GM18505 (cell line): Measurements from ENCODE around the gene GOSR2.

ENCODE experiments used
- ATAC-seq: cut with Tn5 transposase; IDR thresholded peaks from one replicate; pipeline ENCODE4 v1.9.1; 2021; ENCODE audit not compliant: unreplicated experiment
- POLR2A ChIP-seq: IDR thresholded peaks from 4 replicates; pipeline ENCODE4 v1.6.1; 2011; ENCODE audit warnings: borderline replicate concordance; ENCODE audit not compliant: insufficient read depth, insufficient read length; ENCODE audit errors: extremely low read depth

Gene GOSR2

DNA sequence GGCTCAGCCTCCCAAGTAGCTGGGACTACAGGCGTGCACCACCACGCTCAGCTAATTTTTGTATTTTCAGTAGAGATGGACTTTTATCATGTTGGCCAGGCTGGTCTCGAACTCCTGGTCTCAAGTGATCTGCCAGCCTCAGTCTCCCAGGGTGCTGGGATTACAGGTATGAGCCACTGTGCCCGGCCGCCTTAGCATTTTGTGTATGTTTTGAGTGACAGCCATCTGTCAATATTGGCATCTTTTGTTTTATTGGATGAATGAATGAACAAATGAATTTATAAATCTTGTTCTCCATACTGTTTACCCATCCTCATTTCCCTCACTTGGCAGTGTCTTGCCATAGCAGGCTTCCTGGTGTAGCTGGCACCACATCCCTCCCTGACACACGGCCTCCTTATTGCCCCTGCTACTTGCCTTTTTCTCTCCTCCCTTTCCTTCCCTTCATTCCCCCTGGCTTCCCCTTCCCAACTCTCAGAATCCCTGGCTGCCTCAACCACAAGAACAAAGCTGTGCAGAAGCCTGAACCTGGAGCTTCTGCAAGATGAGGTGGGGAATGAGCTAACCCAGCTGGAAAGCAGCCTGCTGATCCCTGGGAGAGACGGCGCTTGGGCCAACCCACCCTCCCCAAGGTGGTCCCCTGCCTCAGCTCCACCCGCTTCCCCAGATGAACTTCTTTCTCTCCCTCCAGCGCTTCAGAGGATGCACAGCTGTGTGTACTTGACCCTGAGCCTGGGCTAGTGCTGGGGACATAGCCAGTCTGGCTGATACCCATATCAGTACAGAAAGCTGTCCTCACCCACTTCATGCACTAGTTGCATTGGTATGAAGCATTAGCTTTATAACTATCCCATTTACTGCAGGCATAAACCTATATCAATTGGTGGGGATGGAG, 37.3 kb upstream of the GOSR2 start:
- no peak for ATAC-seq

GRCh38 chr17:46886310-46886663, 36.7 kb upstream of the GOSR2 start:
- TF ChIP-seq POLR2A = no peak
- no peak for ATAC-seq

More for the DNA sequence above, 37.3 kb upstream of the GOSR2 start:
- no peak for TF ChIP-seq POLR2A

- ATAC-seq = no peak
Measured at GRCh38 chr17:46887717-46888116, 35.2 kb upstream of the GOSR2 start.

GRCh38 chr17:46888727-46889126, 34.2 kb upstream of the GOSR2 start:
- no peak for ATAC-seq
- TF ChIP-seq POLR2A = no peak

More at GRCh38 chr17:46887717-46888116, 35.2 kb upstream of the GOSR2 start:
- no peak for TF ChIP-seq POLR2A

DNA sequence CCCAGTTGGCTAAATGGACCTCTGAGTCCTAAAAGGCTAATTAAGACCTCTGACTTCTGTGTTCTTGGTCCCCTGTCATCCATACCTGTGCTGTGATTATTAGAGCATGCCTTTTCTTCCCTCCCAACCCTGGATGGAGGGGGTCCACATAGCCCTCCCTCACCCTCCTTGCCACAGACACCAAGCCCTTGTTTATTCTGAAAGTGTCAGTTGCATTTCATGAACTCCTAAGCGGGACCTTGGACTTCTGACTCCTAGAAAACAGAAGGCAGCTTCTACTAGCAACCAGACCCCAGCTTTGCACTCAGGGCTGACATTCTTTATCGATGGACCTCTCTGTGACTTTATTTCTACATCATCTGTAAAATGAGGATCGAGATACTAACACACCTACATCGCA, 33.4 kb upstream of the GOSR2 start:
- TF ChIP-seq POLR2A = no peak
- no peak for ATAC-seq

- ATAC-seq = no peak
- TF ChIP-seq POLR2A = no peak
Measured at GRCh38 chr17:46889992-46890564, 32.9 kb upstream of the GOSR2 start.

DNA sequence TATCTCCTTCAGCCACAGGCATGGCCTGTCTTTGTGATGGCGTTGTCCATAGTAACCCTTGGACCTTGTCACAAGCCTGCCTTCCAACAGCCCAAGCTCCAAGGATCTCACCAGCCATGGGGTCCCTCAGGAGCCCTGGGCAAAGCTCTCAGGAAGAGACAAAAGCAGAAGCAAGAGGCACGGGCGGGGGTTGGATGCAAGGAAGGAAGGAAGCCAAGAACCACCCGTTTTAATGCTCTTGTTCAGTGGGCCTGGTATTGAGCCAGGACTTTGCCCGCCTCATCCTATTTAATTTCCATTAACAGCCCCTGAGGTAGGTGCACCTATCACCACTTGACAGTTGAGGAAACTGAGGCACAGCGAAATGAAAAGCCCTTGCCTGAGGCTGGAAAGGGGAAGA, 32.3 kb upstream of the GOSR2 start:
- ATAC-seq = no peak
- no peak for TF ChIP-seq POLR2A

GRCh38 chr17:46892192-46892703, 30.7 kb upstream of the GOSR2 start:
- ATAC-seq = no peak
- TF ChIP-seq POLR2A = no peak

DNA sequence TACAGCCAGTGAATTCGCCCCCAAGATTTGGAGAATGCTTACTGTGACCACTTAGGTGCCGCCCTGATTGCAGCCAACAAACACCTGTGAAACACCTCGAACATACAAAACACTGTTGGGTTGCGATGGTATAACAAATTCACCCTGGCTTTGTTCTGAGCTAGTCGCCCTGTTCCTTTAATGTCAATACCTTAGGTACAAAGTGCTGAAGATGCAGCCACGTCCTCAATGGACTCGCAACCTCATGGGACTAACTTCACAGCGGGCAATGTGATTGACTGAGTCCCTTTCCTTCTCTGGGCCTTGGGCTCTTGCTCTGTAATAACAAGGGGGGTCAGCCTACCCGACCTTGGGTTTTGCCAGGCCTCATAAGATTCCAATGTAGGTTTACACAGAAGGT, 28.9 kb upstream of the GOSR2 start:
- no peak for ATAC-seq
- no peak for TF ChIP-seq POLR2A

- no peak for TF ChIP-seq POLR2A
- ATAC-seq = no peak
Measured at GRCh38 chr17:46894476-46895151, 28.3 kb upstream of the GOSR2 start.

DNA sequence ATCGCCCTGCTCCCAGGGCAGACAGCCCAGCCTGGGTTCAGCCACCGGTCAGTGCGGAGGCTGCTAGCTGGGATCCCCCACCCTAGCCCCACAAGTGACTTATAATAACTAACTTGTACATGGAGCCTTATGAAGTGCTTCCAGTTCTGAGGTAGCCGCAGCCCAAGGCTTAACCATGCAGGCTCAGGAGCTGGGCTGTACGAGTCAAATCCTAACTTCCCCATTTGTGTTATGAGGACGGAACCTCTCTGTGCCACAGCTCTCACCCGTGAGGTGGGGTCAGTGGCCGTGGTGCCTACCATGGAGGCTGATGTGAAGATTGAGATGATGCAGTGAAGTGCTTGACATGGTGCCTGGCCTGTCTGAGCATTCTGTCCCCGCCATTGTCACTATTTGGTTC, 27.8 kb upstream of the GOSR2 start:
- ATAC-seq = no peak
- no peak for TF ChIP-seq POLR2A

- ATAC-seq = no peak
- no peak for TF ChIP-seq POLR2A
Measured at GRCh38 chr17:46896991-46897390, 26.0 kb upstream of the GOSR2 start.

- TF ChIP-seq POLR2A = no peak
- no peak for ATAC-seq
Measured at GRCh38 chr17:46898364-46898763, 24.6 kb upstream of the GOSR2 start.
